Measurements from ENCODE around the gene PRR5. TPM values are rescaled to one million over a fixed set of nuclear protein-coding genes. Genes with fewer than 3 reads are reported as not detected.

PRR5 gene
- total RNA-seq, 4 donors from 2014 or later: 0.29 to 20.0 (median 10.8) TPM

- intact Hi-C loops (cut with DNase I; ENCODE audit: low total_unique reads): no loop called here
- TF ChIP-seq POLR2A (IDR thresholded peaks at IDR 0.05) (no peak), CTCF (IDR thresholded peaks at IDR 0.05) (no peak)
- Histone ChIP-seq H3K9me3 (no peaks in the 10 kb centered on the region), H3K27me3 (no peaks in the 10 kb centered on the region), H3K4me3 (peak overlapping the region in 1 of 2 donors; percentile 24), H3K4me1 (peaks cover 4 to 12% of the 10 kb centered on the region in 2 donors), H3K36me3 (no peaks in the 10 kb centered on the region), H3K27ac (peak overlapping the region; percentile 57 to 62)
- no peak for DNase-seq
These were observed 715 bp upstream of the PRR5 start for GRCh38 chr22:44701187-44701790.

GRCh38 chr22:44702479-44703198, 635 bp downstream of the PRR5 start:
- no peak for TF ChIP-seq POLR2A (IDR thresholded peaks at IDR 0.05)
- TF ChIP-seq CTCF (IDR thresholded peaks at IDR 0.05): no peak
- intact Hi-C loops (cut with DNase I; ENCODE audit: low total_unique reads): no loop called here
- Histone ChIP-seq H3K4me1 (peaks cover 4 to 10% of the 10 kb centered on the region in 2 donors), H3K36me3 (no peaks in the 10 kb centered on the region), H3K27me3 (no peaks in the 10 kb centered on the region), H3K27ac (no peak overlapping the region), H3K4me3 (peak overlapping the region; percentile 5 to 61), H3K9me3 (no peaks in the 10 kb centered on the region)
- peak in 1 of 2 donors; percentile 25 for DNase-seq

DNA sequence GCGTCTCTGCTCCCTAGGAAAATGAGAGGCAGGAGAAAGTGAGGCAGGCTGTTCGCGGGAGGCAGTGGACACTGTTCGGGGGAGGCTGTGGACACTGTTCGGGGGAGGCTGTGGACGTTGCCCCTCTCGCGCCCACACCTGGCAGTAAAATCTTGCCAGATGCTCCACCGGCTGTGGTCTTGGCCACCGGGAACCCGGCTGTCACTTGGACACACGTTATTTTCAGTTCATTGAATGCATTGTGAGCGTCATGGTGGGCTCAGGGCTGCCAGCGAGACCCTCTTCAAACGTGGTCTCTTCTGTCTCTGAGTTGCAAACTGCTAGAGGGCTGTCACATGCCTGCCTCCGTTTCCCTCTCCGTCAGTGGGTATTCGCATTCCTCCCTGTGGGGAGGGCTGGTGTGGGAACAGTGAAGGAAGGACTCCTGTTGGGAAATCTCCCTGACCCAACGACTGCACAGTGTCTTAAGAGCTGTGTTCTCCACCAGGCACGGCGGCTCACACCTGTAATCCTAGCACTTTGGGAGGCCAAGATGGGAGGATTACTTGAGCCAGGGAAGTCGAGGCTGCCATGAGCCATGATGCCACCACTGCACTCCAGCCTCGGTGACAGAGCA, 1.4 kb downstream of the PRR5 start:
- Histone ChIP-seq H3K4me3 (peak overlapping the region; percentile 5 to 61), H3K27ac (no peak overlapping the region), H3K27me3 (no peaks in the 10 kb centered on the region), H3K9me3 (no peaks in the 10 kb centered on the region), H3K4me1 (peaks cover 4 to 5% of the 10 kb centered on the region in 2 donors), H3K36me3 (no peaks in the 10 kb centered on the region)
- DNase-seq: no peak
- TF ChIP-seq POLR2A (IDR thresholded peaks at IDR 0.05) (no peak), CTCF (IDR thresholded peaks at IDR 0.05) (no peak)
- intact Hi-C loops (cut with DNase I; ENCODE audit: low total_unique reads): no loop called here

- Histone ChIP-seq H3K27ac (no peak overlapping the region), H3K4me1 (peaks cover 0 to 5% of the 10 kb centered on the region in 2 donors), H3K36me3 (no peaks in the 10 kb centered on the region), H3K27me3 (no peaks in the 10 kb centered on the region), H3K4me3 (no peak overlapping the region), H3K9me3 (no peaks in the 10 kb centered on the region)
- intact Hi-C loops (cut with DNase I; ENCODE audit: low total_unique reads): no loop called here
- no peak for TF ChIP-seq CTCF (IDR thresholded peaks at IDR 0.05)
- TF ChIP-seq POLR2A (IDR thresholded peaks at IDR 0.05): no peak
- no peak for DNase-seq
These were observed 2.4 kb downstream of the PRR5 start for GRCh38 chr22:44704159-44705021.
